GM19438 (cell line): ENCODE measurements around the gene CCDC92.
A peak's percentile ranks its signal among the peaks of the same experiment; 100 is the strongest.

Experiments used
- ATAC-seq: cut with Tn5 transposase; IDR thresholded peaks from one replicate; pipeline ENCODE4 v1.9.1; 2021; ENCODE audit warnings: low read depth; ENCODE audit not compliant: unreplicated experiment

The CCDC92 gene, protein sequence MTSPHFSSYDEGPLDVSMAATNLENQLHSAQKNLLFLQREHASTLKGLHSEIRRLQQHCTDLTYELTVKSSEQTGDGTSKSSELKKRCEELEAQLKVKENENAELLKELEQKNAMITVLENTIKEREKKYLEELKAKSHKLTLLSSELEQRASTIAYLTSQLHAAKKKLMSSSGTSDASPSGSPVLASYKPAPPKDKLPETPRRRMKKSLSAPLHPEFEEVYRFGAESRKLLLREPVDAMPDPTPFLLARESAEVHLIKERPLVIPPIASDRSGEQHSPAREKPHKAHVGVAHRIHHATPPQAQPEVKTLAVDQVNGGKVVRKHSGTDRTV

GRCh38 chr12:123972457-123973401 is at the start of gene CCDC92, which contains the start of gene ZNF664:
Gene CCDC92, minus strand, starts transcription at chr12:123972831. Its CDS starts 28,526 bp downstream, at chr12:123944305.
Gene ZNF664, plus strand, starts transcription at chr12:123973215. Its CDS starts 38,930 bp downstream, at chr12:124012145.
- ATAC-seq, result peak; percentile 68

DNA sequence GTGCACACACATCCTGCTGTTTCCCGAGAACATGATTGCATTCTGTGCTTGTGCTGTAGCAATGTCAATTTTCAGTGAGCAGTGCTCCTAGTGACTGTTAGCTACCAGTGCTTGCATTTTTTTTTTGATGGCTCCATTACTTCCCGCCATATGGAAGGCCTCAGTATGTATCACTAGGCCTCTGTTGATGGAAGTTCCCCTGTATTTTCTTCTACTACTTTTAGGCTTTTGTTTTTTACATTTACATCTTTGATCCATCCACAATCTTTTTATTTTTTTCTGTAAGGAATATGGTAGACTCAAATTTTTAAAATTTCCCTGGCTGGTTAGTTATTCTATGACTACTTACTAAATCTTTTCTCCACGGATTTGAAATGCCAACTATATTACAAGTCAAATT is 49.5 kb upstream of the CCDC92 start:
- no peak for ATAC-seq

DNA sequence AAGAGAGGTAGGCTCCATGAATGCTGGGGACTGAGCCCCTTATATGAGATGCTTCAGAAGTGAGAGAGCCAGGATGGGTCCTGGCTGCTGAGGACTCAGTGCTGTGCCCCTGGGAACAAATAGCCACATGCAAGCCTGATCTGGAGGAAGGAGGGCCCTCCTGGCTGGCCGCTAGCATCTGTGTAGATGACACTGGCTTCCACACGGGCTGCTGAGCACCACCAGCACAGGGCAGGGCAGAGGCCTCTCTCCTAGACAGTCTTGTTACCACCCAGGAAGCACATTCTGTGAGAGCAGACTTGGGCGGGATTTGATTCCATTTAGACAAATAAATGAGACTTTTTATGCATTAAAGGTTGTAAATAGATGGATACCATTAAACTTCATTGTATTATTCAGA is 48.4 kb upstream of the CCDC92 start:
- no peak for ATAC-seq

- ATAC-seq, result no peak
Measured at GRCh38 chr12:124020514-124020949, 47.9 kb upstream of the CCDC92 start.

DNA sequence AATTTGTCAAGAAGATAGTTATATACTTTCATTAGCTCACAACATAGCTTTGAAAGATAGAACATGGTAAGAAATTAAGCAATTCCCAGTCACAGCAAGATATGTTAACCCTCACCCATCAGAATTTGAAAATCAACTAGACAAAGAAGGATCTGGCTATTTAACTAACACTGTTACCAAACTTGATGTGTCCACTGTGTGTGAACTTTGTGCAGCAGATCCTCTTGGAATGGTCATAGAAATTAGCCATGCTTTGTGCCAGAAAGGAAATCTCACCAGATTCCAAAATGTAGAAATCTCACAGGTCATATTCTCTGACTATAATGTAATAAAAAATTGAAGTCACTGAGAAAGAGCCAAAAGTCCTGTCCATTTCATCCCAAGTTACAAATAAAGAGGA is 46.5 kb upstream of the CCDC92 start:
- ATAC-seq, result no peak

DNA sequence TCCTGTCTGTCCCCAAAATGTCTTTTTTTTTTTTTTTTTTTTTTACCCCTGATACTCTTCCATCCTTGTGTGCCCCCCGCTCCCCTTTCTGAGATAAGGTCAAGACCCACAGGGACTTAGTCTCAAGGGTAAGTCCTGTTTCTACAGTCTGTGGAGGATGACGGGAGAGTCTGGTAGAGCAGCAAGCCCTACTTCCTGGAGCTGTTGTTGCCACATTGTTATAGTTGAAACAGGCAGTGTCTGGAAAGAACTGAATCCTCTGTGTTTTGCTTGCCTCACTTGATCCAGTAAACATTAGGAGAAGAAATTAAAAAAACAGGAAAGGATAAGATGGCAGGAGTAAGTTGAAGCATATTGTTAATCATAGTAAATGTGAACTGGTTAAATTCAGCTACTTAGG is 45.9 kb upstream of the CCDC92 start:
- ATAC-seq, result no peak

DNA sequence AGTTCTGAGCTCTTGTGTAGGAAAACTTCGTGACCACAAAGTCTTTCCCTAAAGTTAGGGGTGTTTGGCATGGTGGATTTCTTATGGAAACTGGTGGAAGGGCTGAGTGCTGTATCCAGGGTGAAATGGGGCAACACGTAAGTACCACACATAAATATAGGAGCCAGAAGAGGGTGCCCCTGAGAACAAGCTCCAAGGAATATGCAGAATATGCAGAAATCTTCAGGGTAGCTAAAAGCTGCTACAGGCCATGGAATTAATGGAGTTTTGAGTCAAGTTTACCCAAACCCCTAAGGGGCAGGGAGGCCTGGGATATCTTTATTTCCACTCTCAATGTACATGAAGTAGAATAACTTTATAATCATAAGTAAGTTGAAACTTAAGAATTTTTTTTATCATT is 44.4 kb upstream of the CCDC92 start:
- ATAC-seq, result no peak

DNA sequence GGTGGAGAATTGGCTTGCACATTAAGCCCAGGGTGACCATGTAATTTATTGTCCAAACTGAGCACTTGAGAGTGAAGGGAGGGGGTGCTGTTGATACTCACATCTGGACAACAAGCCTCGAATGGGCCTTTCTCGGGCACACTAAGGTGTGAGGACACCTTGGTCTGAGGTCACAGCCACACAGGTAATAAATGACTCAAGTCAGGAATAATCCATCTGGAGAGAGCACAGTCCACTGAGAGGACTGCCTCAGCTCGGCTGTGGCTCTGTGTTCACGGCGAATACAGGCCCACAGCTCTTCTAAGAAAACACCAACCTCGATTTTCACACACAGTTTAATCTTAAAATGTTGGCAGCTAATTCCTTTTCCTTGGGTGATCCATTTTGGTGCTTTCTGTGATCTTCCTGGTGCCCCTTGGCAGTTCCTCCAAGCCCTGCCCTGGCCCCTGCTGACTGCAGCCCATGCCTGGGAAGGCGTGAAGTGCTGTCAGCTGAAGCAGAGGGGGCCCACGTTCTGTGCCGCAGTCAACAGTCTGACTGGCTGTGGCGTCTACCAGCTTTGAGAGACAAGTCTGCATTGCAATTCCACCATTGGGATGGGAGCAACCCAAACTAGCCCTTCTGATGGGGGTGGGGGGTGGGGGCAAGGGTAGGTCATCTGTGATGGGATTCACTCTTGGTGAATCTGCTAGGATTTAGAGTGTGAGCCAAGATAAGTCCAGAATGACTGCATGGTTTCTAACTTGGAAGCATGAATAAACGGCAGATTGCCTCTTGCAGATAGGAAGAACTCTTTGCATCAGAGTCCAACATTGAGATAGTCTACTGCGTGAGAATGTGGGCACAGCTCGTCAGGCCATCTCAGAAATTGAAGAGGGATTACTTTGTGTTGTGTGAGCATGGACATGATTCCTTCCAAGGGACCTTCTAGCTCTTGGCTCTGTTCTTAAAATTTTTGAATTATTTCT is 43.1 kb upstream of the CCDC92 start:
- ATAC-seq, result no peak

DNA sequence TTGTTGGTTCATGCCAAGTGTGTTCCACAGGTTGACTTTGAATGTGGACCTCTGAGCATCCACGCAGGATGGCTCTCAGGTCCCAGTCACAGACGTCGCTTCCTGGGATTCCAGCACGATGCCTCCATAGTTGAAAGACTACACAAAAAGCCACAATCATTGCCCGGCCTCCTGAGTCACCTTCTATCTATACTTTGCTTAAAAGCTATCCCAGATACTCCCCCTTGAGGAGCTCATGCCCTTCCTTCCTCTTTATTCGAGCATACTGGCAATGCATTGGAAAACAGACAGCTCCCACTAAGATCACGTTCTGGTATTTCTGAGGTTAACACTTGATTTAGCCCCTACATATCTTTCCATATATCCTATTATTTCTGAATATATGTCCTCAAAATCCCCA is 40.4 kb upstream of the CCDC92 start:
- no peak for ATAC-seq

- ATAC-seq, result no peak
Measured at GRCh38 chr12:124011435-124012115, 38.9 kb upstream of the CCDC92 start.

- ATAC-seq, result no peak
Measured at GRCh38 chr12:124010687-124011086, 38.1 kb upstream of the CCDC92 start.

DNA sequence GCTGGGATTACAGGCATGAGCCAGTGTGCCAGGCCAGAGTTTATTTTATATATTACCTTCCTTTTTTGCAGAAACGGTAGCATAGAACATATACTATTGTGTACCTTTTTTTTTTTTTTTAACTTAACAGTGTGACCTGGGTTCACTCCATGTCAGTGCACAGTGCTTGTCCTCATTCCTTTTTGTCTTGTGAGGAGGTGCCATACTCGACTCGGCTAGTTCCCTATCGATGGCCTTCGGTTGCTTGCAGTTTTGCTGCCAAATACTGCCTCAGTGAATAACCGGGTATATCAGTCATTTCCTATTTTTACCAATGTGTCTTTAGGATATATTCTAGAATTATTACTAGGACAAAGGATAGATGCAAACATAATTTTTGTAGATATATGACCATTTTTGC is 37.1 kb upstream of the CCDC92 start:
- ATAC-seq, result no peak

- ATAC-seq, result no peak
Measured at GRCh38 chr12:124008595-124008994, 36.0 kb upstream of the CCDC92 start.

DNA sequence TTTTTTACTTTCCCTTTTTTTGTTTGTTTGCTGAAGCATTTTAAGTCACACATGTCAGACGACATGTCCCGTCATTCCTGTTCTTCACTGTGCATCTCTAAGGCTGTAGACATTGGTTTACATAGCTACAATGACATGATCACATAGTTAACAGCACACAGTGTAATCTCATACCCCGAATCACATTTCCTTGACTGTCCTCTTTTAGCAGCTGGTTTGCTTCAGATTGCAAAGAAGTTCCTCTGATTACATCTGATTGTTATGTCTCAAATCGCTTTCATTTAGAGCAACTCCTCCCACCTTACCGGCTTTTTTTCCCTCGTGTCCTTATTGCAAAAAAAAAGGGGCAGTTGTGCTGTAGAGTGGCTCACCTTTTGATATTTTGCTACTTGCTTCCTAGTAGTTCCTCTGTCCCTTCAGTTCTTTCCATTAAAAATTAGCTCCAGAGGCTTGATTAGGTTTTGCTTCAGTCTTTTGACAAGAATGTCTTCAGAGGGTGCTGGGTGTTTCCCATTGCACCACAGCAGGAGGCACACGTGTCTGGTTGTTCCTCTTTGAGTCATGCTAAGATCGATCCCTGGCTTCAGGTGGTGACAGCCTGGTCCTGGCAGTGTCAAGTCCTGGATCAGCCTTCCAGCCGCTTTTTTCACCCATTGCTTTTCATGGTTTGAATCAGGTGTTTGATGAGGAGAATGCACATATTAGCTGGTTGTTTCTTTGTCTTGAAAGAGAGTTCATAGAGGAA is 35.4 kb upstream of the CCDC92 start:
- ATAC-seq, result no peak

DNA sequence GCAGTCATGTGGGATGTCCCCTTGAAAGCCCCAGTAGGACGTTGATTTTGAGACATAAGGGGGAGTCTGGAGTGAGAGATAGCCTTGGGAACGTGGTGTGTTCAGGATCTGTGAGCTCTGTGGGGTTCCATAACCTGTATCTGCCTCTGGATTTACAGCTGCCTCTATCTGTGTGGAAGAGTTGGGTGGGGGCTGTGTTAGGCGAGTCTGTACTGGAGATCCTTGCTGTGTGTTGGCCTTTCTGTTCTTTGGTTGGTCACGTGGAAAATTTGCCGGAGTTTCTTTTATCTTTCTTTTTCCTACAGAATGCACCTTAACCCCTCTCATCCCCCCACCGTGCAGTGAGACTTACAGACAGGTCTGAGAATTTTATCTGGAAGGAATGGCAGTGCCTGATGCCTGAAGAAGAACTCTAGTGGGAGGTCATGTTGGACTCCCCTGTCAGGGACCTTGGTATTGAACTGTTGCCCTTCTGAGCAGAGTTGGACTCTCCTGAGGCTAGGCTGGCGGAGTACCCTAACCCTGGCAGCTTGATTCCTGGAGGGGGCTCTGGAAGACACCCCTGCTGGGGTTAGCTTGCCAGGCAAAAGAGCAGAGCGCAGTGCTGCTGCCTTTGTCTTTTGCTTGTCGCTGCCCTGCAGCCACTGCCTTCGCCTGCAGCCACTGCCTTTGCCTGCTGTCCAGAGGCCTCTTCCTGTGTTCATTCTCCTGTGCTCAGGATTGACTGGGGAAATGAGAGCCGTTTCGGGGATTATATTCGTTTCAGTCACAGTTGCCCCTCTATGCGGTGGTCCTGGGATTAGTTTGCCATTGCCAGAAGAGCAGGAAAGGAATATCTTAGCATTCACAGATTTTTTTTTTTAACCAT is 34.4 kb upstream of the CCDC92 start:
- ATAC-seq, result no peak

DNA sequence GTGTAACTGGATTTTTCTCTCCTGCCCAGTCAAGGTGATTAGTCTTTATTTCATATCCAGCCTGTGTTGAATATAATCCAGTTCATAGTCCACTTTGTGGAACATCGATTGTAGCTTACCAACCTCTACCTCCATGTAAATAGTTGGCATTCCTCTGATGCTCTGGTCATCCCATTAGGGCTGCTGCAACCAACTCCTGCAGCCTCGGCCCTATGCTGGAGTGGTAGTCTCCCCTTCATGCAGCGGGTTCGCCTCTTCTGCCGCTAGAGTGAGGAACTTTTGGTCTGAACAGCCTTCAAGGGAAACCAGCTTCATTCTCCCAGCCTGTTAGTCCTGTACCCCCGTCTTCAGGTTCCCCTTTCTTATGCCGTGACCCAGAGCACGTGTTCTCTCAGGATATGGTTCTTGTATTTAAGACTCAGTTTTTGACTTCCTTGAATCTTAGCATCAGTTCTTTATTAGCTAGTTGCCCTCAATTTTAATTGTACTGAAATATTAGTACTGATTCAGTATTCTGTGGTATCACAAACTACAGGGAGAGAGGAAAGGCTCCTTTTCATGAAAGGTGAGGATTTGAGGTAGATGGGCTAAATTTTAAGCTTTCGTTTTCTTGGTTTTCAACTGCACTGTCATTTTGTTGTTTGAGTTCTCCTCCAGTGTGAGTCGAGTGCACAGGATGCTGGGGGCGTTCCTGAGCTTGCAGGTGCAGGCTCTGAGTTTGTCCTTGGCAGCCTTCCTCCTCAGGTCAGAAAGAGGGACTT is 33.6 kb upstream of the CCDC92 start:
- peak; percentile 74 for ATAC-seq

- ATAC-seq, result no peak
Measured at GRCh38 chr12:124004233-124004875, 31.7 kb upstream of the CCDC92 start.
